ENCODE results near the gene RNLS. TPM values are rescaled to one million over a fixed set of nuclear protein-coding genes. Genes with fewer than 3 reads are reported as not detected.

RNLS gene
- total and polyA plus RNA-seq, 2 of the 8 experiments (the other 6 are each of a cell fraction or from before 2014, with no cell fraction given): 7.5 to 12.7 TPM

DNA sequence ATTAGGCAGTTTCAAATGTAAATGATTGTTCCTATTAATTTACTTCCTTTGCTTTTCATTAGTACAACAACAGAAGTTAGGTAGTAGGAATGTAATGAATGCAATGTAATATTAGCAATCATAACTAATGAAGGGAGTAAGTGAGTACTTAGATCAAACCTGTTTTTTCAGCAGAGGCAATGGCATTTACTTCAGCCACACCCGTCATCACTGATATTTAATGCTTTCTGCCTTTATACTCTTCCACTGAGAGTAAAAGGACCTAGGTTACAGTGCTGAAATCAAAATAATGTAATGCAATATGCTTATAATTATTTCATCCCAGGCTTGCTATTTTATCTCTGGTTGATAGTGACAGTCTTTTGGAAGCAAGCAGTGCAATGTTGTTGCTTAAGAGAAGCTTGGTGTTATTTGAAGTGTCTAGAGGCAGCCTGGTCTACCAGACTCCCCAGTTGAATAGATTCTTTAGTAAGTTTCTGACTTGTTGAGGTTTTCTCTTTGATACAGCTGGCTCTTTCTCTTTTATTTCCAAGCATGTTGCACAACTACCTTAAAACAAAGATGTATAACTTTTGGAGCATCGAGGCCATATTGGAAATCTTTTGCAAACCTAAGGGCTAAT, 149.4 kb downstream of the RNLS start:
- Histone ChIP-seq H3K23ac (ENCODE audit: insufficient read length) (no peak overlapping the region), H3K23me2 (ENCODE audit: low read depth, low read length) (no peaks in the 10 kb centered on the region), H3K4me3 (ENCODE audit: extremely low read depth in 1 of 4, insufficient read depth in 2 of 4, low read depth in 3 of 4, low read length in 4 of 4) (no peak overlapping the region), H2AK5ac (ENCODE audit: low read depth, low read length) (no peak overlapping the region), H3K4me2 (ENCODE audit: insufficient read depth in 1 of 2, low read depth in 2 of 2, low read length in 2 of 2) (no peak overlapping the region), H3K4me1 (replicated peaks in 1 of 4; ENCODE audit: control insufficient read depth in 3 of 4, insufficient read depth in 4 of 4, low read length in 3 of 4) (no peaks in the 10 kb centered on the region), H2AFZ (ENCODE audit: low read length) (no peak overlapping the region), H2BK120ac (replicated peaks; ENCODE audit: low read depth, low read length) (no peak overlapping the region), H3K56ac (replicated peaks; ENCODE audit: insufficient read length, low read depth, low read length) (no peak overlapping the region), H3K4ac (replicated peaks; ENCODE audit: insufficient read length, low read depth, low read length) (no peak overlapping the region), H4K91ac (replicated peaks; ENCODE audit: insufficient read length, low read length) (no peak overlapping the region), H4K8ac (ENCODE audit: extremely low read depth, insufficient read depth, low read length) (no peak overlapping the region), H3K9me3 (ENCODE audit: insufficient read depth in 2 of 2, low read depth in 1 of 2, low read length in 1 of 2) (no peaks in the 10 kb centered on the region), H3K9ac (replicated peaks in 1 of 4; ENCODE audit: extremely low read depth in 1 of 4, low read depth in 3 of 4, low read length in 3 of 4) (no peak overlapping the region), H4K5ac (ENCODE audit: insufficient read length, low read depth, low read length) (no peak overlapping the region), H4K20me1 (replicated peaks in 1 of 2; ENCODE audit: control insufficient read depth in 1 of 2, insufficient read depth in 2 of 2, low read length in 2 of 2) (no peaks in the 10 kb centered on the region), H3K79me2 (ENCODE audit: control insufficient read depth in 1 of 2, insufficient read depth in 2 of 2, low read length in 2 of 2) (no peaks in the 10 kb centered on the region), H2BK5ac (ENCODE audit: low read depth, low read length) (no peak overlapping the region), H3K27ac (ENCODE audit: low read depth, low read length) (no peak overlapping the region), H2BK20ac (ENCODE audit: low read length) (no peak overlapping the region), H3K27me3 (replicated peaks in 1 of 4; ENCODE audit: control insufficient read depth in 3 of 4, extremely low read depth in 1 of 4, insufficient read depth in 3 of 4, low read length in 3 of 4) (no peaks in the 10 kb centered on the region), H2BK15ac (ENCODE audit: low read length) (no peak overlapping the region), H3K14ac (ENCODE audit: insufficient read length) (no peak overlapping the region), H3K79me1 (ENCODE audit: low read depth, low read length) (no peaks in the 10 kb centered on the region), H3K18ac (ENCODE audit: extremely low read depth, low read length) (no peak overlapping the region), H2BK12ac (ENCODE audit: low read depth, low read length) (no peak overlapping the region), H3K36me3 (ENCODE audit: control insufficient read depth in 2 of 4, insufficient read depth in 4 of 4, low read length in 3 of 4) (no peaks in the 10 kb centered on the region)
- no peak for FAIRE-seq
- WGBS, 2 experiments (ENCODE audit: extremely low coverage in 1 of 2, insufficient coverage in 1 of 2, insufficient read length in 1 of 2, insufficient replicate concordance in 2 of 2, low coverage in 1 of 2, low lambda C conversion rate in 2 of 2, missing lambda C conversion rate in 1 of 2): 93% methylated on average over 2 of the region's 2 CpGs; no CpG with 5 or more reads in 1 of the 2 experiments
- TF ChIP-seq PHF8 (conservative IDR thresholded peaks at IDR 0.05; ENCODE audit: low read depth, low read length) (no peak), MAFK (IDR thresholded peaks at IDR 0.05; ENCODE audit: low read depth, low read length) (no peak), RBBP5 (IDR thresholded peaks at IDR 0.05; ENCODE audit: borderline replicate concordance, low read depth, low read length) (no peak), RFX5 (IDR thresholded peaks at IDR 0.05; ENCODE audit: borderline replicate concordance, low read depth, low read length) (no peak), SUZ12 (IDR thresholded peaks at IDR 0.05; ENCODE audit: low read length) (no peak), RAD21 (IDR thresholded peaks at IDR 0.05 in 1 of 2, conservative IDR thresholded peaks at IDR 0.05 in 1 of 2; ENCODE audit: low read depth in 2 of 2, low read length in 2 of 2) (no peak), KDM4A (IDR thresholded peaks at IDR 0.05; ENCODE audit: low read depth, low read length, severe bottlenecking) (no peak), NANOG (IDR thresholded peaks at IDR 0.05; ENCODE audit: insufficient read depth, low read depth, low read length, poor library complexity, severe bottlenecking) (no peak), SRF (IDR thresholded peaks at IDR 0.05; ENCODE audit: low read depth, low read length) (no peak)
- TF ChIP-seq, protein P1, sequence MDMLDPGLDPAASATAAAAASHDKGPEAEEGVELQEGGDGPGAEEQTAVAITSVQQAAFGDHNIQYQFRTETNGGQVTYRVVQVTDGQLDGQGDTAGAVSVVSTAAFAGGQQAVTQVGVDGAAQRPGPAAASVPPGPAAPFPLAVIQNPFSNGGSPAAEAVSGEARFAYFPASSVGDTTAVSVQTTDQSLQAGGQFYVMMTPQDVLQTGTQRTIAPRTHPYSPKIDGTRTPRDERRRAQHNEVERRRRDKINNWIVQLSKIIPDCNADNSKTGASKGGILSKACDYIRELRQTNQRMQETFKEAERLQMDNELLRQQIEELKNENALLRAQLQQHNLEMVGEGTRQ (IDR thresholded peaks at IDR 0.05; ENCODE audit: low read length): no peak
- ChIA-PET CTCF (ENCODE audit: partially characterized antibody) (interaction anchor here (0.8 to 1.8 kb wide), 3 partner anchors 10 to 45 kb away, joined by 3 to 4 read pairs (median 4); no protein-coding TSS in a partner anchor), POLR2A (ENCODE audit: partially characterized antibody) (no interaction called here)
- no peak for DNase-seq (ENCODE audit: low read depth in 1 of 2, low spot score in 2 of 2)
